B cell (primary cell): Measurements from ENCODE around the gene WTIP.

Source experiments
- CTCF ChIP-seq: fragments of 200-600 bp; IDR thresholded peaks from one replicate; pipeline ENCODE4 v1.8.0; 2022; ENCODE audit warnings: antibody characterized with exemption, mild to moderate bottlenecking
- EZH2 ChIP-seq: IDR thresholded peaks from 2 replicates; pipeline ENCODE4 v1.6.1; 2012; ENCODE audit warnings: borderline replicate concordance, low read depth, mild to moderate bottlenecking, moderate library complexity, low read length; ENCODE audit not compliant: insufficient read depth, poor library complexity, severe bottlenecking

GRCh38 chr19:34448191-34448590 lies 33.4 kb upstream of the WTIP start:
- no peak for TF ChIP-seq CTCF
- TF ChIP-seq EZH2: no peak
